VCaP (cell line): ENCODE results near the gene SH3GL1.

ENCODE experiments used
- H3K27ac ChIP-seq: fragments of 450-650 bp; 2 replicates; pipeline ENCODE4 v1.5.1; 2017
- CTCF ChIP-seq: fragments of 450-650 bp; conservative IDR thresholded peaks from 2 replicates; pipeline ENCODE4 v1.5.1; 2017; ENCODE audit warnings: mild to moderate bottlenecking, moderate library complexity

SH3GL1 gene

GRCh38 chr19:4367781-4368127, 32.6 kb downstream of the SH3GL1 start:
- H3K27ac ChIP-seq, result no peak overlapping the region
- TF ChIP-seq CTCF, result no peak

GRCh38 chr19:4367336-4367723, 33.0 kb downstream of the SH3GL1 start:
- H3K27ac ChIP-seq, result no peak overlapping the region
- TF ChIP-seq CTCF, result no peak

- TF ChIP-seq CTCF, result no peak
- no peak overlapping the region for H3K27ac ChIP-seq
Observed at GRCh38 chr19:4366666-4367335, 33.5 kb downstream of the SH3GL1 start.

- TF ChIP-seq CTCF, result no peak
- H3K27ac ChIP-seq, result no peak overlapping the region
Observed at GRCh38 chr19:4365791-4366665, 34.3 kb downstream of the SH3GL1 start.

GRCh38 chr19:4365341-4365740, 35.0 kb downstream of the SH3GL1 start:
- H3K27ac ChIP-seq, result no peak overlapping the region
- no peak for TF ChIP-seq CTCF

GRCh38 chr19:4363571-4364304, 36.6 kb downstream of the SH3GL1 start:
- TF ChIP-seq CTCF, result no peak
- H3K27ac ChIP-seq, result no peak overlapping the region
